Measurements from ENCODE around the gene IGFBP6. TPM values are rescaled to one million over a fixed set of nuclear protein-coding genes. Genes with fewer than 3 reads are reported as not detected.

The IGFBP6 gene
- total and polyA plus RNA-seq, 9 of the 15 experiments (the other 6 are each of a cell fraction or from before 2014, with no cell fraction given), result 0.15 to 1.4 (median 0.54) TPM

- Histone ChIP-seq H3K27ac (ENCODE audit: extremely low read depth, low read depth, low read length) (no peak overlapping the region), H3K9me3 (replicated peaks; ENCODE audit: control insufficient read depth, insufficient read depth, low read depth, low read length) (no peaks in the 10 kb centered on the region), H3K79me2 (ENCODE audit: control insufficient read depth, insufficient read depth, low read length) (no peaks in the 10 kb centered on the region), H3K9ac (ENCODE audit: insufficient read depth in 1 of 2, low read depth in 2 of 2, low read length in 2 of 2) (no peak overlapping the region), H4K20me1 (replicated peaks; ENCODE audit: control insufficient read depth, insufficient read depth, low read length) (no peaks in the 10 kb centered on the region), H2AFZ (ENCODE audit: low read depth, low read length) (peak overlapping the region; percentile 54), H3K4me3 (no peak overlapping the region), H3K36me3 (ENCODE audit: control insufficient read depth, insufficient read depth, low read length) (no peaks in the 10 kb centered on the region), H3K9me1 (ENCODE audit: control insufficient read depth, insufficient read depth, low read length) (peaks cover 6% of the 10 kb centered on the region), H3K4me2 (ENCODE audit: insufficient read depth, low read length) (no peak overlapping the region), H3K4me1 (replicated peaks in 1 of 2; ENCODE audit: control insufficient read depth in 2 of 2, insufficient read depth in 2 of 2, low read length in 2 of 2) (peaks cover 40 to 43% of the 10 kb centered on the region in 2 experiments), H3K27me3 (ENCODE audit: control insufficient read depth in 2 of 2, insufficient read depth in 2 of 2, low read length in 2 of 2) (no peaks in the 10 kb centered on the region; a peak in 1 of 5 replicates)
- ATAC-seq (no peak), FAIRE-seq (no peak), DNase-seq (ENCODE audit: extremely low read depth in 1 of 4, low spot score in 3 of 4) (peak in 1 of 4 experiments; percentile 0)
- ChIA-PET POLR2A (interaction anchor here (1.2 to 1.4 kb wide), 3 partner anchors 10 to 22 kb away, joined by 3 to 4 read pairs (median 3); partner anchors contain the start of gene SPRYD3), CTCF (ENCODE audit: low intra/inter-chr PET ratio) (no interaction called here)
- intact Hi-C loops (cut with micrococcal nuclease) (no loop called here), in situ Hi-C loops (cut with MboI) (loop anchor here (5.0 kb wide), 1 partner anchor 34 kb away; no protein-coding TSS in a partner anchor)
- no peak for TF ChIP-seq ZC3H8 (IDR thresholded peaks at IDR 0.05)
- TF ChIP-seq PREB (CRISPR knock-in tag; IDR thresholded peaks at IDR 0.05), result no peak
- TF ChIP-seq, protein P1, sequence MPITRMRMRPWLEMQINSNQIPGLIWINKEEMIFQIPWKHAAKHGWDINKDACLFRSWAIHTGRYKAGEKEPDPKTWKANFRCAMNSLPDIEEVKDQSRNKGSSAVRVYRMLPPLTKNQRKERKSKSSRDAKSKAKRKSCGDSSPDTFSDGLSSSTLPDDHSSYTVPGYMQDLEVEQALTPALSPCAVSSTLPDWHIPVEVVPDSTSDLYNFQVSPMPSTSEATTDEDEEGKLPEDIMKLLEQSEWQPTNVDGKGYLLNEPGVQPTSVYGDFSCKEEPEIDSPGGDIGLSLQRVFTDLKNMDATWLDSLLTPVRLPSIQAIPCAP (CRISPR knock-in tag; IDR thresholded peaks at IDR 0.05; ENCODE audit: borderline replicate concordance), result no peak
- no peak for TF ChIP-seq ZNF277 (CRISPR knock-in tag; IDR thresholded peaks at IDR 0.05; ENCODE audit: borderline replicate concordance)
- no peak for TF ChIP-seq ZNF707 (CRISPR knock-in tag; conservative IDR thresholded peaks at IDR 0.05)
- no peak for TF ChIP-seq ZNF174 (CRISPR knock-in tag; IDR thresholded peaks at IDR 0.05)
- no peak for TF ChIP-seq NCOA4 (IDR thresholded peaks at IDR 0.05; ENCODE audit: partially characterized antibody)
- no peak for TF ChIP-seq TAF7 (tag; IDR thresholded peaks at IDR 0.05)
- 35% methylated on average over 5 of the region's 7 CpGs for WGBS (ENCODE audit: insufficient coverage, low coverage, missing lambda C conversion rate)
- no TSS peak for BruUV-seq (replicated peaks)
Measured at GRCh38 chr12:53101266-53101665, 3.8 kb downstream of the IGFBP6 start.
